Stimulated activated naive CD4-positive, alpha-beta T cell treated with Interleukin-2 at 50 U/mL for 16 hours (primary cell): ENCODE measurements around the gene RANBP17.

ENCODE experiments used
- DNase-seq: peaks from one replicate; lab custom pipeline; 2025; lab: John Stamatoyannopoulos, UW

Gene RANBP17

DNA sequence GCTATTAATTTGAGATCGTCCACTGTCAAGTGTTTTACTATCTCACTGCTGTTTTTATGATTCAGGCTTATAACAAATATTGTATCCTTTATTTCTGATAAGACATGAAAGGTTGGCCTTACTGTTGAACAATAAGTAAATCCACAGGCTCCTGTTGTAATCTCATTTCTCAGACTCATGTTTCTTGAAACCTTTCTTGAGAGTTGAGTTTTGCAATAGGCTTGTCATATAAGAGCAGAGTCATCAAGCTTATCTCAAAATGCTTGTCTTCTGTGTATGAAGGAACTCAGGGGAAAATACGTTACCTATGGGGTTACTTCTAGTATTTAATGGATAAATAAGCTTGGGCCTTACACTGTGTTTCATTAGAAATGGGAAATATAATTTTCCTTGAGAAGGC is 438.0 kb downstream of the RANBP17 start:
- DNase-seq, result no peak

DNA sequence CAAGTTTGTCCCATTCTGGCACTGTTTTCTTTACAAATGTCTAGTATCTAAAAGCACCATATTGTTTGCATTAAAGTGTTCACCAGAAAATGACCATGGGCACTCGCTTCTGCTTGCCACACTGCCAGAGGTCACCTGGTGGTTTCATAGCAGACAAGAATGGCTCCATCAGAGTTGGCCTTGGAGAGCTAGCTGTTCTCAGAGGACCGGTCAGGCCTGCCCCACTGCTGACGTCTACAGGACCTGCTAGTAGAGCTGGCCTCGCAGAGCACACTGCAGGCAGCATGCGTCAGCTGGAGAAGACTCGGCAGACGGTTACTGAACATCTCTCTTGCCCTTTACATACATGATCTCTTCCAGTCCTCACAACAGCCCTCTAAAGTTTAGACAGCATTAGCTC is 438.5 kb downstream of the RANBP17 start:
- no peak for DNase-seq

DNA sequence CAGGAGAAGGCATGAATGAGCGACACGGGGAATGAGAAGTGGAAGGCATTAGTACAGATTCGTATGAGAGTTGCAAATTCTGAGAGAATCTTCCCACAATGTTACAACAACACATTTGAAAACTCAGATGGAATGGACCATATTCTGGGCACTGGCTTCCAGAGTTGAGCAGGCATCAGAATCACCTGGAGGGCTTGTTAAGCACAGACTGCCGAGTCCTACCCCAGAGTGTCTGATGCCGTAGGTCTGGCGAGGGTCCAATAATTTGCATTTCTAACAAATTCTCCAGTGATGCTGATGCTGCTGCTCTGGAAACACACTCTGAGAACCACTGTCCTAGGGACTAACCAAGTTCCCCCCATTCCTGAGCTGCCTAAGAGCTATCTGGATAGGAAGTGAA is 444.3 kb downstream of the RANBP17 start:
- DNase-seq, result no peak

DNA sequence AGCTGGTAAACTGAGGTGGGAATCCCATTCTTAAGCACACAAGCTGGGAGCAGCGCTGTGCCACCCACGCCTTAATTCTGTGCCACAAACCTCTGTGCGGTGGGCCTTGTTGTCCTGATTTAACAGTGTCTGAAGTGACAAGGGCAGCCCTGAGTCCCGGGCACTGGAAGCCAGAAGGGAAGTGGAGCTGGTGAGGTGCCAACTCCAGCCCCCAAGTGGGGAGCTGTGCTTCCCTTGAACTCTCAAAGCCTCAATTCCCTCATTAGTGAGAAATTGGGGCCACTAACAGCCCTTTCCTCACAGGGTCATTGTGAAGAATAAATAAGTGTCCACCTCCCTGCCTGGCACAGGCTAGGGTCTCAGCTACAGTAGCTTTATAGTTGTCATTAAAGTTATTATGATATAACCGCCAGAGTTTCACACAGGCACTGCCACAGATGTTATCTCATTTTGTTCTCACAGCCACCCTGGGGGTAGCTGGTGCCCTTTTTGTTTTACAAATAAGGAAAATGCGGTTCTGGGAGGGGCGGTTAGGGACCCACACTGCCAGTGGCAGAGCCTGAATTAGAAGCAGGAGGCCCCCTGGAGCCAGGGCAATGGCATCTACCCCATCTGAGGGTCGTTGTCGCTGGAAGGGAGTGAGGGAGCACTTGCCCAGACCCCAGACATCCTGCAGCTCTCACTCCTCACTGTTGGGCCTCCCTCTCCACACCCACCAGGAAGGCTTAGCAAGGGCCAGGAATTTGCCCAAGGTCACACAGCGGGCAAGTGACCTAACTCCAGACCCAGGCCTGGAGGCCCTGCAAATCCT is 445.2 kb downstream of the RANBP17 start:
- DNase-seq, result no peak

DNA sequence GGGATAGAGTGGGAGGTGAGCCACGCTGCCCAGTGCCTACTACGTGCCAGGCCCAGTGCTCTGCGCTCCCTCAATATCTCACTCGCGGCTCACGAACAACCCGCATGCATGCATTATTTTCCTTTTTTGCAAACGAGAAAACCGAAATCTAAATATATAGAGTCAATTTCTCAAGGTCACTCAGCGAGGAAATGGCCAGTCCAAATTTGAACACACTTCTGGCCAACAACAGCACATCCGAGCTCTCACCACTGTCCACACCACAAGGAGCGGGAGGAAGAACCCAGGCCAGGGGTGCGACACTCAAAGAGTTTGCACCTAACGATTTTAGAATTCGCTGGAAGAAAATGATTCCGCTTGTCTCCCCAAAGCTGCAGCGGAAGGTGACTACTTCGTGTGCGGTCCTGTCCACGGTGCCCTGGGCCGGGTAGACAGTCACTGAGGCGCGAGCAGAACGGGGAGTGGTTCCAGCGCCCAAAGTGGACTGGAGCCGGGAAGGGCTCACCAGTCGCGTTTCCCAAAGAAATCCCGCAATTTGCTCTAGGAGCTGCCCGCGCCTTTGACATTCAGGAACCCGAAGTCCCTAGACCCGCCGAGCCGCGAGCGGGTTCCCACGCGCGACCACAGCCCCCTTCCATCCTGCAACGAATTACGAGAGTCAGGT is 446.1 kb downstream of the RANBP17 start:
- no peak for DNase-seq

DNA sequence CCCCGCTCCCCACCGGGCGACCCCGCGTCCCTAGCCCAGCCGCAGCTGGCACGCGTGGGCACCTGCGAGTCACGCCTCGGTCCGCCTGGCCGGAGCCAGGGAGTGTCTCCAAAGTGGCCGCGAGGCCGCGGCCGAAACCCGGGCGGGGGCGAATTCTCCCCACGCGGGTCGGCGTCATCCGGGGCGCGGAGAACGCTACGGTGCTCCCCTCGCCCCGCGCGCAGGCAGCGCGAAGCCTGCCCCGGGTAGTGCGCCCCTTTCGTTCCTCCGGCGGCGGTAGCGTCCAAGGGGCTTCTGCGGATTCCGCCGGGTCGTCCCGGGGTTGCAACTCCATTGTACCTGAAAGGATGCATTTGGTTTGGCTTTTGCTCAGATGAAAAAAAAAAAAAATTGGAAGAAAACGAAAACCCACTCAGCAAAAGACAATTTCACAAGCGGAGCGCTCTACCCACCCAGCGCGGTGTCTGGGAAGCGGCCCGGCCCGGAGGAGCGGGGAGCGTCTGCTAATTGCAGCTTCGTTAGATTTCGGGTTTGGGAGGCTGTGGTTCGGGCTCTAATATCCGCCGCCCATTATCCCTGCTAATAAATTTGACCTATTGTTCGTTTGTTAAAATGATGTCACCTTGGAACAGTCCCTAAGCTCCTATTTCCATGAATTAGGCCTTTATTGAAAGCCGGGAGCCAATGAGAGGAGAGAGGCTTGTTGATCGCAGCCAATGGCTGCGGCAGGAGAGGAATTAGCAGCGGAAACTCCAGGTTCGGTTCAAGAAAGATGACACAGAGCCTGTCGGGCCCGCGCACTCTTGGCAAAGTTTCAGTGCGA is 446.8 kb downstream of the RANBP17 start, which contains the start of gene TLX3:
TLX3 (plus strand) TSS at position 796 of the 823 bp plus-strand sequence. CDS start 118 bp downstream, outside the sequence.
- no peak for DNase-seq

DNA sequence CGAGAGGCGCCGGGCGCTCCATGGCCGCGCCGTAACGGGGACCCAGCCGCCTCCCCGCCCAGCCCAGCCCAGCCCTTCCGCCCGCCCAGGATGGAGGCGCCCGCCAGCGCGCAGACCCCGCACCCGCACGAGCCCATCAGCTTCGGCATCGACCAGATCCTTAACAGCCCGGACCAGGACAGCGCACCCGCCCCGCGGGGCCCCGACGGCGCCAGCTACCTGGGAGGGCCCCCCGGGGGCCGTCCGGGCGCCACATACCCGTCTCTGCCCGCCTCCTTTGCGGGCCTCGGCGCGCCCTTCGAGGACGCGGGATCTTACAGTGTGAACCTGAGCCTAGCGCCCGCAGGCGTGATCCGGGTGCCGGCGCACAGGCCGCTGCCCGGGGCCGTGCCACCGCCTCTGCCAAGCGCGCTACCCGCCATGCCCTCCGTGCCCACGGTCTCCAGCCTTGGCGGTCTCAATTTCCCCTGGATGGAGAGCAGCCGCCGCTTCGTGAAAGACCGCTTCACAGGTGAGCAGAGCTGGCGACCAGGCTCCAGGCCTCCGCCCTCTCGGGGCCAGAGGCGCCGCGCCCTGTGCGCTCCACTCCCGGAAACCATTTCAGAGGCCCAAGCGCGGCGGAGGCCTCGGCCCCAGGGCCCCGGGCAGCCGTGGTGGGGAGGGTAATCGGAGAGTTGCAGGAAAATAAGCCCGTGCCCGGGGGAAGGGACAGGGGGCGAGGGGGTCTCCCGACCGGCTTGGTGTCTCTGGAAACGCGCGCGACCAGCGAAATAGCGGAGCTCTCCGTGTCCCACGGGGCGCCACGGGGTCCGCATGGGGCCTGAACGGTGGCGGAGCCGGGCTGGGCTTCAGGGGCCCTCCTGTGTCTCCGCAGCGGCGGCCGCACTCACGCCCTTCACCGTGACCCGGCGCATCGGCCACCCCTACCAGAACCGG is 447.7 kb downstream of the RANBP17 start:
- no peak for DNase-seq

DNA sequence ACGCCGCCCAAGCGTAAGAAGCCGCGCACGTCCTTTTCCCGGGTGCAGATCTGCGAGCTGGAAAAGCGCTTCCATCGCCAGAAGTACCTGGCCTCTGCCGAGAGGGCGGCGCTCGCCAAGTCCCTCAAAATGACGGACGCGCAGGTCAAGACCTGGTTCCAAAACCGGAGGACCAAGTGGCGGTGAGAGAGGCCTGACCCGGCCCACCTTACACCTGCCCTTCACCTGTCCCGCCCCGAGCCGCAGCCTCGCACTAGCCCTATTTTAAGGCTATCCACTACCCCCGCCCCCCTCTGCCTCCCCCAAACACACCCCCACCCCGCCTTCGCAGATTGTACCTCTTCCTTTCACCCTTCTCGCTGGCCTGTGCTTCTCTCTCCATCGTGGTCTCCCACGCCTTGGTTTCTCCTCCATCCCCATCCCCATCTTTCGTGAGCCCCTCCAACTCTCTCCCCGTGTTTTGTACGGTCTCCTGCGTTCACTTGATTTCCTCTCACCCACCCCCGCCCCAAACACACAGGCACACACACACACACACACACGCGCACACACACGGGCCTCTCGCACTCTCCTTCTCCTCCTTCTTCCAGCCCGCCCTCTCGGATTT is 448.5 kb downstream of the RANBP17 start:
- no peak for DNase-seq

DNA sequence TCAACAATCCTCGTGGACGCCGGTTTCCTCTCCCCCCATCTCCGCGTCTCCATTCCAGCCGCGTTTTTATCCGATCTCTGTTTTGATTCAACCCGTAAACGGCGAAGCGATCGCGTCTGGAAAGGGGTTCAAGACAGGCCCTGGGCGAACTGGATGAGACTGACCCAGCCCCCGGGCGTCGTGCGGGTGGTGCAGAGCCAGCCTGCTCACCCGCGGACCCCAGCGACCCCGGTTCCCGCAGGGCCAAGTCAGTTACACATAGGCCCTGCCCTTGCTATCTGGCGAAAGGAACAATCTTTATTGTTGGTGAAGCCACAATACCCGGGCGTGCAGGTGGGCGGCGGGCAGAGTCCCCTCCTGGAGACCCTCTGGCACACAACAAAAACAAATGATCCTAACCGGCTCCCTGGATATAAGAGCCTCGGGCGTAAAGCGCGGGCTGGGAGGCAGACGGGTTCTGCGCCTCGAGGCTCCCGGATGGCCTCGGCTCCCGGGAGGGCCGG is 449.1 kb downstream of the RANBP17 start:
- no peak for DNase-seq

DNA sequence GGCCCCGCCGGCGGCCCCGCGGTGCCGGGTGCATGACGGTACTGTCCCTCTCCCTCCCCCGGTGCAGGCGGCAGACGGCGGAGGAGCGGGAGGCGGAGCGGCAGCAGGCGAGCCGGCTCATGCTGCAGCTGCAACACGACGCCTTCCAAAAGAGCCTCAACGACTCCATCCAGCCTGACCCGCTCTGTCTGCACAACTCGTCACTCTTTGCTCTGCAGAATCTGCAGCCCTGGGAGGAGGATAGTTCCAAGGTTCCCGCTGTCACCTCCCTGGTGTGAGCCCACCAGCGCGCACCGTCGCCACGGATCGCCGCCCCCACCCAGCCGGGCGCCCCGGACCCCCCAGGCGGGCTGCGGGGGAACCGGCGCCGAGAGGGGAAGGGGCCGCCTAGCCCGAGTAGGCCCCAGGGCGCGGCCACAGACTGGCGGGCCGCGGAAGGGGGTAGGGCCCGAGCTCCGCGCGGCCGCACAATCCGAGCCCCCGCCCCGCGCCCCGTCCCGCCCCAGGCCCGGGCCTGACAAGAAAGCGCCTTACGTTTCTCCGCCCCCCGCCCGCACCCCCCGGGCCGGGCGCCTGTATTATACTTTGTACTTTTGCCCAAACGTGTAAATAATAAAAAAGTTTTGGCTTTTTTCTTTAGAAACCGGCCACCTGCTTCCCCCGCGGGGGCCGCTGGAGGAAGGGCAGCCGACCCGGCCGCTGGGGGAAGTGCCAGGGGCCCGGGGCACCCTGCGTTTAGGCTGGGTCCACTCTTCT is 449.7 kb downstream of the RANBP17 start:
- no peak for DNase-seq

DNA sequence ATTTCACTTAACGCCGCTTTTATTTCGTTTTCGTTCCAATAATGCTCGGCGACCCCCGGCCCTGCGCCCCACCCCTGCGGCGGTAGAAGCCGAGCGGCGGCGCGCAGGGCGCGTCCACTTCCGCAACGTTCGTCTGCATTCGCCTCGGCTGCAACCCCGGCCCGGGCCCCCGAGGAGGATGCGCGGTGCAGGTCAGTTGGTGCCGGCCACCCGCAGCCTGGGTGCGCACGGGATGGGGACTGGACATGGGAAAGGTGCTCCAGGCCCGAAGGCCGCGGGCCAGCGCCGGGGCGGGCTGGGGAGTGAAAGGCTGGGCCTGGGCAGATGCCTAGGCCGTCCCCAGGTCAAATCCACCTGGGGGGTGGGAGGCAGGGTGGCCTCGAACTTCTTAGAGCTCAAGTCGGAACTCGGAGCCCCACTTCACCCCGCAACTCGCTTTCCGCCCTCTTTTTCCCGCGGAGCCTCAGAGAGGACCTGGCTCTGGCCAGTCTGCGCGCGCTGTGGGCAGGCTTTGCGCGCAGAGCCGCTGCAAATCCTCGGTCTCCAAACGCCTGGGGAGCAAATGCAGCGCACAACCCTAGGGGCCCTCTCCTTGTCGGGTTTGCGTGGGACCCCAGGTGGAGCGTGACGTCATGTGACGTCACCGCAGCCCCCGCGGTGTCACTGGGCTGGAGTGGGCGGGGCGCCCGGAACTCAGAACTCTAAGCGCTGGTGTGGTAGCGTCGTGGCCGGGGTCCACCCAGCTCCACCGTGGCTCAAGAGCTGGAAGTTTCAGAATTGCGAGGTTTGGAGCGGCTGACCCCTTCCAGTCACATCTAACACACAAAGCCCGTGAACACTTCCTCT is 450.5 kb downstream of the RANBP17 start:
- no peak for DNase-seq

DNA sequence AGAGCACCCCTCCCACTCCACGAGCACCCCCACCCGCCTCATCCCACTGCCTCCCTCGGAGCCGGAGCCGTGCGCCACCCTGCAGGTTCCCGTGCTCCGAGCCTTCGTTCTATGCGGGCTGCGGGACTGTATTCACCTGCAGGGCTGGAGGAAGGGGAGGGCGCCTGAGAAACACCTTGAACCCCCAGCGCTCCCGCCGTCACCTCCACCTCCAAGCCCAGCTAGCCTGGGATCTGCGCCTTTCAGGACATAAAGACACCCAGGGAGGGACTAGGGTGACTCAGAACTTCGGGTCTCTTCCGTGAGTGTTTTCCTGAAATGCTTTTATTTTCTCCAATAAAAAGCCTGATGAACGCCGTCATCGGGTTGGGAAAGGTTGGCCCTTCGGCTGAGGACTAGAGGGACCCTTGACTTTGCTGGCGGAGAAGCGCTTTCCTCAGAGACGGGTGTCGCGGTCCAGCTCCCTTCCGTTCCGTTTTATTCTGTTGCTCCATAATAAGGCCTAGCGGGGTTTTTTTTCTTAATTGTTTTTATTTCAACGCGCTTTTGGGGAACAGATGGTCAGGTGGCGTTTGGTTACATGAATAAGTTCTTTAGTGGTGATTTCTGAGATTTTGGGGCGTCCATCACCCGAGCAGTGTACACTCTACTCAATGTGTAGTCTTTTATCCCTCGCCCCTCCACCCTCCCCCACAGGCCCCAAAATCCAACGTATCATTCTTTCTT is 451.8 kb downstream of the RANBP17 start:
- DNase-seq, result no peak

DNA sequence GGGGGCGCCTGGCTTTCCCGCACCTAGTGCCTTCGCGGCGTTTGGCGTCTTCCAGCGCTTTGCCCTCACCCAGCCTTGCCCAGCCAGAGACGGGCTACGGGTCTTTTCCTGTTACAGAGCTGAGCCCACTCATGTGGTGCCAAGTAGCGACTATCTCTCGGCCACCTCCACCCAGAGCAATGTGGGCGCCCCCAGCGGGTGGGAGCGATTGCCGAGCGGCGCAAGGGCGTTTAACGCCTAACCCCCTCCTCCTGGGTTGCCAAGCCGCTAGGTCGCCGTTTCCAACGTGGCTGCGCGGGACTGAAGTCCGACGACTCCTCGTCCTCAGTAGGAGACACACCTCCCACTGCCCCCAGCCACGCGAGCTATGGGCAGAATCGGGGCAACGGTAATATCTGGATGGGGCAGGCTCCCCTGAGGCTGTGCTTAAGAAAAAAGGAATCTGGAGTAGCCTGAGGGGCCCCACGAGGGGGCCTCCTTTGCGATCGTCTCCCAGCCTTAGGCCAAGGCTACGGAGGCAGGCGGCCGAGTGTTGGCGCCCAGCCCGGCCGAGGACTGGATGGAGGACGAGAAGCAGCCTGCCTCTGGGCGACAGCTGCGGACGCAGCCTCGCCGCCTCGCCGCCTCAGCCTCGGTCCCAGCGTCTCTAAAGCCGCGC is 453.0 kb downstream of the RANBP17 start:
- no peak for DNase-seq

DNA sequence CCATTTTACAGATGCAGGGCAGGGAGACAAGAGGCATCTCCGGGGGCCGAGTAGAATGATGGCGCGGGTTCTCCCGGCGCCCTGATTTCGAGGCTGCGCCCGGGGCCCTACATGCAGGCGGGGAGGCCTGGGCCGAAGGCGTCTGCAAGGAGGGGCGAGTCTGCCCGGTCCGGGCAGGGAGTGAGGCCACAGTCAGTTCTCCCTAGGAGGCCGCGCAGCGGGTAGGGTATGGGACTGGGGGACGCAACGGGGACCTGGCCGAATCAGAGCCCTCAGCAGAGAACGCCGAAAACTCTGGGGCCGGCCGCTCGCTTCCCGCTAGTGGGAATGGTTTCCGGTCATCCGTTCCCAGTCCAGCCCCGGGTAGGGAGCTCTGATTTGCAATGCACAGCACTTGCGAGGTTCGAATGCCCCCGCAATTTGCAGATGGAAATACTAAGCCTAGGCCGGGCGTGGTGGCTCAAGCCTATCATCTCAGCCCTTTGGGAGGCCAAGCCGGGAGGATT is 453.6 kb downstream of the RANBP17 start:
- DNase-seq, result no peak

DNA sequence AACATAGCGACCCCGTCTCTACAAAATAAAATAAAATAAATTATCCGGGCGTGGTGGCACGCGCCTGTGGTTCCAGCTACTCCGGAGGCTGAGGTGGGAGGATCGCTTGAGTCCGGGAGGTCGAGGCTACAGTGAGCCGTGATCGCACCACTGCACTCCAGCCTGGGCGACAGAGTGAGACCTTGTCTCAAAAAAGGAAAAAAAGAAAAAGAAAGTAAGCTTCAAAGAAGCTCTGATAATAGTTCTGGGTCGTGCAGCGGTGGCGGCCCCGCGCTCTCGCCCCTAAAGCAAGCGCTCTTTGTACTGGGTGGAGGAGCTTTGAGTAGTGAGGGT is 454.1 kb downstream of the RANBP17 start:
- DNase-seq, result no peak

DNA sequence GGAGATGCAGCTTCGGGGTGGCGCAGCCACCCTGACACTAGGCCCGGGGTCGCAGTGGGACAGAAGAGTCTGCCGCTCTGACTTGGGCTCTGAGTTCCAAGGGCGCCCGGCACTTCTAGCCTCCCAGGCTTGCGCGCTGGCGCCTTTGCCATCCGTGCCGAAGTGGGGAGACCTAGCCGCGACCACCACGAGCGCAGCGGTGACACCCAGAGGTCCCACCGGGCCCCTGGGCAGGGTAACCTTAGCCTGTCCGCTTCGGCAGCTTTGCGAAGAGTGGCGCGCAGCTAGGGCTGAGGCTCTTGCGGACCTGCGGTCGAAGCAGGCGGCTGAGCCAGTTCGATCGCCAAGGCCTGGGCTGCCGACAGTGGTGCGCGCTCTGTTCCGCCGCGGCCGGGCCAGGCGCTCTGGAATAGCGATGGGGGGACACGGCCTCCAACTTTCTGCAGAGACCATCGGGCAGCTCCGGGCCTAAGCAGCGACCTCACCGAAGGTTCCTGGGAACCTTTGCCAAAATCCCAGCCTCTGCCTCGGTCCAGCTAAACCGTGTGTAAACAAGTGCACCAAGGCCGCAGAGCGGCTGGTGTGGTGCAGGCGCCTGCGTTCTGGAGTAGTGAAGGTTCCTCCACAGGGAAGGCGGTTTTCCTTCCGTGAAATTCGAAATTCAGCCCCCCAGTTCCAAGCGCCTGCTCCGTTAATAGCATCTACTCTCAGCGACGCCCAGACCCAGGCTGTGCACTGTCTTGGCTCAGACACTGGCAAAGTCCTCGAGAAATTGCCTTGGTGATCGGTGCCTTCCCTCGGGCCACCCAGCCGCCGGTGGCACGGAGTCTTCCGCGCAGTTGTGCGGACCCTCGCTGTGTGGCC is 454.7 kb downstream of the RANBP17 start:
- DNase-seq, result no peak

DNA sequence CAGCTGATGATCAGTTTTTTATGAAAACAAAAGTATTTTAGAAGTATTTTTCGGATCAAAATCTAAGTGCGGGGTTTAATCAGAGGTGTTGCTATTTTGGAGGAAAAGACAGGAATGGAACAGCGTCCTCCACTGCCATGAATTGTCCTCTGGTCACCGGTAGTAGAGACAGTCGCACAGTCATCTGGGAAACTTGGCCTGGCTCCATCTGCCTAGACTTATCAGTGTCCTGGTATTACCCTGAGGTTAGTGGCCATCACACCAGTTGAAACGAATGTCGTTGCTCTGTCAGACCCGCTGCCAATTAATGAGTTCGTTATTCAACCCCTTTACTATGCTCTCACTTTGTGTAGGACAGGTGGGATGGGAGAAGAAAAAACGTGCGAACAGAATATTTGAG is 455.4 kb downstream of the RANBP17 start:
- DNase-seq, result no peak
